Neural cell (in vitro differentiated cells): ENCODE results near the gene ADAMTS2. TPM values are rescaled to one million over a fixed set of nuclear protein-coding genes. Genes with fewer than 3 reads are reported as not detected.

Experiments used
- H2AFZ ChIP-seq: fragments of 200-600, 300-800 bp; sonication (generic), shearing (Covaris generic); 2 replicates; pipeline ENCODE4 v1.6.0; 2014; ENCODE audit warnings: low read depth, mild to moderate bottlenecking, antibody characterized with exemption, low read length, moderate library complexity
- H3F3A ChIP-seq: fragments of 200-600 bp; shearing (Covaris generic); 2 replicates; pipeline ENCODE4 v1.6.1; 2016; ENCODE audit warnings: mild to moderate bottlenecking, moderate library complexity, mixed read lengths, antibody characterized with exemption, low read length; ENCODE audit not compliant: insufficient read depth, poor library complexity, severe bottlenecking
- H3K27ac ChIP-seq: fragments of 200-600, 300-800 bp; sonication (generic), shearing (Covaris generic); 2 replicates; pipeline ENCODE4 v1.5.1; 2014; ENCODE audit warnings: mild to moderate bottlenecking, low read length, moderate library complexity
- H3K27me3 ChIP-seq: fragments of 300-800, 200-600 bp; sonication (generic), shearing (Covaris generic); 2 replicates; pipeline ENCODE4 v1.6.0; 2014; ENCODE audit warnings: mild to moderate bottlenecking, low read depth, low read length, moderate library complexity; ENCODE audit not compliant: insufficient read depth
- H3K36me3 ChIP-seq: fragments of 300-800, 200-600 bp; sonication (generic), shearing (Covaris generic); 2 replicates; pipeline ENCODE4 v1.5.1; 2014; ENCODE audit warnings: mild to moderate bottlenecking, antibody characterized with exemption, low read length, moderate library complexity; ENCODE audit not compliant: insufficient read depth
- H3K4me2 ChIP-seq: fragments of 300-800, 200-600 bp; sonication (generic), shearing (Covaris generic); 2 replicates; pipeline ENCODE4 v1.6.0; 2014; ENCODE audit warnings: mild to moderate bottlenecking, low read length
- H3K4me3 ChIP-seq: fragments of 300-800, 200-600 bp; sonication (generic), shearing (Covaris generic); 2 replicates; pipeline ENCODE4 v1.5.1; 2014; ENCODE audit warnings: mild to moderate bottlenecking, low read length, moderate library complexity
- H3K79me2 ChIP-seq: fragments of 200-600 bp; shearing (Covaris generic); replicated peaks from 2 replicates; pipeline ENCODE4 v1.6.0; 2014; ENCODE audit warnings: mild to moderate bottlenecking, low read length, moderate library complexity; ENCODE audit not compliant: insufficient read depth
- H3K9ac ChIP-seq: fragments of 300-800, 200-600 bp; sonication (generic), shearing (Covaris generic); 2 replicates; pipeline ENCODE4 v1.6.1; 2016; ENCODE audit warnings: mild to moderate bottlenecking, low read length, mixed read lengths
- H3K9me2 ChIP-seq: fragments of 200-600 bp; shearing (Covaris generic); 2 replicates; pipeline ENCODE4 v1.6.1; 2016; ENCODE audit warnings: mild to moderate bottlenecking, low read length, mixed read lengths; ENCODE audit not compliant: insufficient read depth
- H3K9me3 ChIP-seq: fragments of 200-600, 300-800 bp; sonication (generic), shearing (Covaris generic); 2 replicates; pipeline ENCODE4 v1.6.1; 2016; ENCODE audit warnings: mild to moderate bottlenecking, mixed run types, low read length, moderate library complexity, mixed read lengths
- H4K20me1 ChIP-seq: fragments of 200-600 bp; shearing (Covaris generic); 2 replicates; pipeline ENCODE4 v1.6.1; 2016; ENCODE audit warnings: mild to moderate bottlenecking, mixed run types; ENCODE audit not compliant: insufficient read depth
- EP300 ChIP-seq: fragments of 450-650 bp; conservative IDR thresholded peaks from 2 replicates; pipeline ENCODE4 v1.6.1; 2014; ENCODE audit warnings: antibody characterized with exemption, mild to moderate bottlenecking, moderate library complexity; ENCODE audit not compliant: poor library complexity, severe bottlenecking
- EZH2 ChIP-seq: fragments of 200-600, 300-800 bp; shearing (Covaris generic), sonication (generic); IDR thresholded peaks from 2 replicates; pipeline ENCODE4 v1.6.1; 2014; ENCODE audit warnings: antibody characterized with exemption, low read length, borderline replicate concordance, mild to moderate bottlenecking; ENCODE audit not compliant: insufficient read depth, poor library complexity, severe bottlenecking
- MXI1 ChIP-seq: fragments of 450-650 bp; conservative IDR thresholded peaks from 2 replicates; pipeline ENCODE4 v1.6.1; 2014; ENCODE audit warnings: antibody characterized with exemption, mild to moderate bottlenecking; ENCODE audit not compliant: poor library complexity, severe bottlenecking
- POLR2AphosphoS5 ChIP-seq: IDR thresholded peaks from 2 replicates; pipeline ENCODE4 v1.6.1; 2012
- RAD21 ChIP-seq: fragments of 450-650 bp; conservative IDR thresholded peaks from 2 replicates; pipeline ENCODE4 v1.6.1; 2014; ENCODE audit warnings: antibody characterized with exemption, mild to moderate bottlenecking, moderate library complexity
- REST ChIP-seq: IDR thresholded peaks from 2 replicates; pipeline ENCODE4 v1.6.1; 2012; ENCODE audit warnings: borderline replicate concordance
- SMC3 ChIP-seq: fragments of 450-650 bp; conservative IDR thresholded peaks from 2 replicates; pipeline ENCODE4 v1.6.1; 2014; ENCODE audit warnings: antibody characterized with exemption, mild to moderate bottlenecking, moderate library complexity; ENCODE audit not compliant: poor library complexity
- TAF1 ChIP-seq: IDR thresholded peaks from 2 replicates; pipeline ENCODE4 v1.6.1; 2012; ENCODE audit warnings: low read depth
- polyA plus RNA-seq: library from polyadenylated mRNA; depleted of rRNA; stranded (reverse); fragments of >200 nt; gene quantifications from 2 replicates; pipeline ENCODE4 v1.2.3, GENCODE V29; 2014
- TF ChIP-seq, protein P1 (sequence below): fragments of 450-650 bp; IDR thresholded peaks from 2 replicates; pipeline ENCODE4 v1.5.1; 2014; ENCODE audit warnings: antibody characterized with exemption, mild to moderate bottlenecking, moderate library complexity; ENCODE audit not compliant: poor library complexity, severe bottlenecking

Gene ADAMTS2
- polyA plus RNA-seq, 1 donor from 2014 or later = 0.61 TPM

DNA sequence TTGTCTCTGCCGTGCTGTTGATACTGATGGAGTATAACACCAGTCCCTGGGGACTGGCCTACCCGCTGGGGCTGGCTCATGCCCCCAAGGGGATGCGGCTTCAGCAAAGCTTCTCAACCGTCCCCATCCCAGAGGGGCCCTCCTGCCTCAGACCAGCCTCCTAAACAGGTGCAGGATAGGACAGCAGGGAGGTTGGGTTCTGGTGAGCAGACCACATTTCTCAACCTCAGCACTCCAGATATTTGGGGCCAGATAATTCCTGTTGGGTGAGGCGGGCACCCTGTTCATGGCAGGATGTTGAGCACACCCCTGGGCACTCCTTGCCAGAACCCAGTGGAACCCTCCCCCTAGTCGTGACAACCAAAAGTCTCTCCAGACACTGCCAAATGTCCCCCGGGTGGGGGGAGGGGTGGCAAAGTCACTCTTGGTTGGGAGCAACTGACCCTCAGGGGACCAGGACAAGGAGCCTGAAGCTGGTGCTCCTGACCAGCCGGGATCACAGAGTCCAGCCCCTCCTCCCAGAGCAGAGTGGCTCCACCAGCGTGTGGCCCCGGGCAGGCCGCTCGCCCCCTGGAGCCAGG is 177.3 kb downstream of the ADAMTS2 start:
- H3K79me2 ChIP-seq = no peaks in the 10 kb centered on the region
- H4K20me1 ChIP-seq = no peaks in the 10 kb centered on the region
- H3K4me2 ChIP-seq = no peak overlapping the region
- TF ChIP-seq REST (no peak), MXI1 (no peak), EZH2 (no peak)
- TF ChIP-seq, protein P1, sequence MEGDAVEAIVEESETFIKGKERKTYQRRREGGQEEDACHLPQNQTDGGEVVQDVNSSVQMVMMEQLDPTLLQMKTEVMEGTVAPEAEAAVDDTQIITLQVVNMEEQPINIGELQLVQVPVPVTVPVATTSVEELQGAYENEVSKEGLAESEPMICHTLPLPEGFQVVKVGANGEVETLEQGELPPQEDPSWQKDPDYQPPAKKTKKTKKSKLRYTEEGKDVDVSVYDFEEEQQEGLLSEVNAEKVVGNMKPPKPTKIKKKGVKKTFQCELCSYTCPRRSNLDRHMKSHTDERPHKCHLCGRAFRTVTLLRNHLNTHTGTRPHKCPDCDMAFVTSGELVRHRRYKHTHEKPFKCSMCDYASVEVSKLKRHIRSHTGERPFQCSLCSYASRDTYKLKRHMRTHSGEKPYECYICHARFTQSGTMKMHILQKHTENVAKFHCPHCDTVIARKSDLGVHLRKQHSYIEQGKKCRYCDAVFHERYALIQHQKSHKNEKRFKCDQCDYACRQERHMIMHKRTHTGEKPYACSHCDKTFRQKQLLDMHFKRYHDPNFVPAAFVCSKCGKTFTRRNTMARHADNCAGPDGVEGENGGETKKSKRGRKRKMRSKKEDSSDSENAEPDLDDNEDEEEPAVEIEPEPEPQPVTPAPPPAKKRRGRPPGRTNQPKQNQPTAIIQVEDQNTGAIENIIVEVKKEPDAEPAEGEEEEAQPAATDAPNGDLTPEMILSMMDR = no peak
- no peak overlapping the region for H3K4me3 ChIP-seq
- no peak overlapping the region for H3K27ac ChIP-seq
- H3F3A ChIP-seq = no peaks in the 10 kb centered on the region
- H3K9ac ChIP-seq = no peak overlapping the region
- no peaks in the 10 kb centered on the region for H3K9me2 ChIP-seq
- H2AFZ ChIP-seq = no peak overlapping the region
- H3K9me3 ChIP-seq = no peaks in the 10 kb centered on the region
- H3K36me3 ChIP-seq = no peaks in the 10 kb centered on the region
- H3K27me3 ChIP-seq = no peaks in the 10 kb centered on the region

GRCh38 chr5:179166886-179167841 is 178.1 kb downstream of the ADAMTS2 start:
- Histone ChIP-seq H2AFZ (no peak overlapping the region), H3K9me3 (no peaks in the 10 kb centered on the region), H4K20me1 (no peaks in the 10 kb centered on the region), H3K36me3 (no peaks in the 10 kb centered on the region), H3K4me2 (no peak overlapping the region), H3K9ac (no peak overlapping the region), H3K79me2 (no peaks in the 10 kb centered on the region), H3F3A (no peaks in the 10 kb centered on the region), H3K27ac (no peak overlapping the region), H3K27me3 (no peaks in the 10 kb centered on the region), H3K9me2 (no peaks in the 10 kb centered on the region), H3K4me3 (no peak overlapping the region)
- no peak for TF ChIP-seq MXI1
- TF ChIP-seq EP300 = no peak
- no peak for TF ChIP-seq REST
- TF ChIP-seq, protein P1 = peak; percentile 73
- TF ChIP-seq RAD21 = peak; percentile 72
- TF ChIP-seq TAF1 = no peak
- TF ChIP-seq SMC3 = peak; percentile 80
- no peak for TF ChIP-seq POLR2AphosphoS5
- no peak for TF ChIP-seq EZH2
